ENCODE results near the gene BABAM2. TPM values are rescaled to one million over a fixed set of nuclear protein-coding genes. Genes with fewer than 3 reads are reported as not detected.

BABAM2 gene
- total RNA-seq, 2 experiments from 2014 or later, result 66.8 to 68.4 TPM

DNA sequence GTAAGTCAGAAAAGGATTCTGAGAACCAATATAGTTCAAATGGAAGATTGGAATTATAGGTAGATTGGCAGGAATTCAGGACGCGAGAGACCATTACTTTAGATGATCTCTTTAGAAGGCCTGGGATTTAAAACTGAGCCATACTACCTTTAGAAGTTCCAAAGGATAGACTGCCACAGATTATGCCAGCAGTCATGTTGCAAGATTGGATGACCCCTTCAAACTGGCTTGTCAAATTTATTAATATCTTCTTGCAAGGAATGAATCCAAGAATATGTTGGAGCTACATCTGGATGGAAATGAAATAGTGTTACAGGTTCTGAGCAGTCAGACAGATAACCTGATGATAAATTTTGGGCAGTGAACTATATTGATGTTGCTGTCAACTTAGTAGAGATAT is 22.0 kb downstream of the BABAM2 start:
- ATAC-seq, result no peak
- H3K36me3 Mint-ChIP-seq (ENCODE audit: low read depth), result peaks cover 34% of the 10 kb centered on the region
- POLR2A ChIA-PET, result no interaction called here

GRCh38 chr2:27914041-27914804 is 23.7 kb downstream of the BABAM2 start:
- POLR2A ChIA-PET, result interaction anchor here (1.2 kb wide), 1 partner anchor 11 kb away, joined by 3 read pairs; no protein-coding TSS in a partner anchor

More for the DNA sequence above, 22.0 kb downstream of the BABAM2 start:
- Mint-ChIP-seq H3K27me3 (no peaks in the 10 kb centered on the region), H3K4me1 (ENCODE audit: low read depth) (peaks cover 29% of the 10 kb centered on the region), H3K4me3 (no peak overlapping the region), H3K9me3 (no peaks in the 10 kb centered on the region), H3K27ac (peak overlapping the region; percentile 15)
- CTCF ChIA-PET, result interaction anchor here (1.2 kb wide), 1 partner anchor 8 kb away, joined by 3 read pairs; no protein-coding TSS in a partner anchor
- DNase-seq, result no peak
- TF ChIP-seq CTCF (IDR thresholded peaks at IDR 0.05), result no peak
- intact Hi-C loops (cut with micrococcal nuclease), result no loop called here

DNA sequence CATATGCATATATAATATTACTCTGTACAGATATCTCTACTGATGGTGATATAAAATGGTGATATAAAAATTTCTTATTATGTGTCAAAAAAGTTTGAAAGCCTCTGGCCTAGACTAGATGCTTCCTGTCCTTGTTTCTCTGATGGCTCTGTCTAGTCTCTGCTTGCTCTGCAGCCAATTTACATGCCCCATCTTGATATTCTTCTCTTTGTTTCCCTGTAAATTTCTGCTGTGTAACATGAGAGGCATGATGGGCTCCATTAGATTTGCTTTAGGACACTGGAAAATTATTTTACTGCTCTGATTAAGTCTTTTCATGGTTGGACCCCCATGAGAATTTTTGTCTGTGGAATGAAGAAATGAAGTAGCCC is 24.3 kb downstream of the BABAM2 start:
- peaks cover 28% of the 10 kb centered on the region for H3K4me1 Mint-ChIP-seq (ENCODE audit: low read depth)
- H3K36me3 Mint-ChIP-seq (ENCODE audit: low read depth), result peaks cover 32% of the 10 kb centered on the region
- peak; percentile 48 for ATAC-seq
- no peak for DNase-seq
- ChIA-PET CTCF (interaction anchor here (1.4 kb wide), 1 partner anchor 39 kb away, joined by 4 read pairs; no protein-coding TSS in a partner anchor), POLR2A (interaction anchor here (1.2 kb wide), 1 partner anchor 11 kb away, joined by 3 read pairs; no protein-coding TSS in a partner anchor)
- no peaks in the 10 kb centered on the region for H3K9me3 Mint-ChIP-seq
- no peak overlapping the region for H3K4me3 Mint-ChIP-seq
- H3K27me3 Mint-ChIP-seq, result no peaks in the 10 kb centered on the region
- intact Hi-C loops (cut with micrococcal nuclease), result no loop called here
- no peak overlapping the region for H3K27ac Mint-ChIP-seq
- no peak for TF ChIP-seq CTCF (IDR thresholded peaks at IDR 0.05)

More at GRCh38 chr2:27914041-27914804, 23.7 kb downstream of the BABAM2 start:
- TF ChIP-seq CTCF (IDR thresholded peaks at IDR 0.05), result no peak
- DNase-seq, result no peak
- Mint-ChIP-seq H3K4me3 (no peak overlapping the region), H3K36me3 (ENCODE audit: low read depth) (peaks cover 30% of the 10 kb centered on the region), H3K27ac (no peak overlapping the region), H3K9me3 (no peaks in the 10 kb centered on the region), H3K27me3 (no peaks in the 10 kb centered on the region), H3K4me1 (ENCODE audit: low read depth) (peaks cover 30% of the 10 kb centered on the region)
- ATAC-seq, result peak; percentile 79
- intact Hi-C loops (cut with micrococcal nuclease), result no loop called here
- CTCF ChIA-PET, result interaction anchor here (1.4 kb wide), 1 partner anchor 40 kb away, joined by 4 read pairs; no protein-coding TSS in a partner anchor

DNA sequence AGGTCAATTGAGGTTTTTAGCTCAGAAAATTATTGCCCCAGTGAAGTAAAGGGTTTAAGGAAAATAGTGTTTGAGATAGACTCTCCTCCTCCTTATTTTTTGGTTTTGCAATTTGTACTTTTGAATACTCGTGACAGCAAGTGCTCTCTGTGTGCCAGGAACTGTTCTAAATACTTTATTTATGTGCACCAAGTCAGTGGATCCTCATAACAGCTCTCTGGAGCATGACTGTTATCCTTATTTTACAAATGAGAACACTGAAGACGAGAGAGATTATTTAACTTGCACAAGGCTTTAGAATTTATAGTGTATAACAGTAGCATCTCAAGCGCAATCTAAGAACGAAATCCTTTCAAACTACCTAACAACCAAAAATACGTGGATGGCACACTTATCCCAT is 24.7 kb downstream of the BABAM2 start:
- TF ChIP-seq CTCF (IDR thresholded peaks at IDR 0.05), result no peak
- intact Hi-C loops (cut with micrococcal nuclease), result no loop called here
- POLR2A ChIA-PET, result interaction anchor here (1.2 kb wide), 1 partner anchor 10 kb away, joined by 3 read pairs; no protein-coding TSS in a partner anchor
- Mint-ChIP-seq H3K4me1 (ENCODE audit: low read depth) (peaks cover 32% of the 10 kb centered on the region), H3K9me3 (no peaks in the 10 kb centered on the region), H3K27ac (no peak overlapping the region), H3K27me3 (no peaks in the 10 kb centered on the region), H3K4me3 (no peak overlapping the region), H3K36me3 (ENCODE audit: low read depth) (peaks cover 32% of the 10 kb centered on the region)
- ATAC-seq, result no peak
- no peak for DNase-seq
- CTCF ChIA-PET, result interaction anchor here (1.4 kb wide), 1 partner anchor 39 kb away, joined by 4 read pairs; no protein-coding TSS in a partner anchor

DNA sequence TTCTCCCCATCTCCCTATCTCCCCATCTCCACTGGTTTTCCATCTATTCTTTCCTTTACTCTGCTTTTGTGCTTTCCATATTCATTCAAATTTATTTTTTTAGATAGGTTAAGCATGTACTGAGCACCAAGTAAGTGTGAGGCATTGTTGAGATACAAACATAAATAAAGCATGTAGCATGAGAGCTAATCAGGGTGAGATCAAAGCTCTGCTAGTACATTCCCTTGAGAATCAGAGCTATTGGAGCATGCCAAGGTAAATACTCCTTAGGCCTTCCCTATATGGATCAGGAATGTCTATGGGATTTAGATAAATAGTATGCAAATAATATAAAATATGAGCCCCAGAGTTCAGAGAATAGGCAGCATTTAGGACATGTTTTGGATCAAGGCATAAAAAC is 25.3 kb downstream of the BABAM2 start:
- H3K4me1 Mint-ChIP-seq (ENCODE audit: low read depth), result peaks cover 32% of the 10 kb centered on the region
- no peak overlapping the region for H3K4me3 Mint-ChIP-seq
- H3K9me3 Mint-ChIP-seq, result no peaks in the 10 kb centered on the region
- ChIA-PET POLR2A (interaction anchor here (0.9 kb wide), 1 partner anchor 13 kb away, joined by 3 read pairs; no protein-coding TSS in a partner anchor), CTCF (no interaction called here)
- no peak overlapping the region for H3K27ac Mint-ChIP-seq
- DNase-seq, result no peak
- H3K36me3 Mint-ChIP-seq (ENCODE audit: low read depth), result peaks cover 31% of the 10 kb centered on the region
- no peaks in the 10 kb centered on the region for H3K27me3 Mint-ChIP-seq
- no peak for ATAC-seq
- intact Hi-C loops (cut with micrococcal nuclease), result no loop called here
- no peak for TF ChIP-seq CTCF (IDR thresholded peaks at IDR 0.05)
